ENCODE data around the gene PCSK7.
"Not testable (repeated sequence)": the region's sequence is repeated elsewhere in the genome, so short reads cannot be mapped to it uniquely, and the experiment has no call there.

PCSK7 gene

GRCh38 chr11:117212697-117213355, 19.0 kb downstream of the PCSK7 start:
- no peak for DNase-seq (ENCODE audit: extremely low read depth, low read depth)
- no peak for TF ChIP-seq CTCF (IDR thresholded peaks at IDR 0.05; ENCODE audit: low read depth, low read length)

- DNase-seq (ENCODE audit: extremely low read depth, low read depth) = no peak
- TF ChIP-seq CTCF (IDR thresholded peaks at IDR 0.05; ENCODE audit: low read depth, low read length) = no peak
Measured at GRCh38 chr11:117210620-117211019, 21.3 kb downstream of the PCSK7 start.

- DNase-seq (ENCODE audit: extremely low read depth, low read depth) = not testable (repeated sequence)
Measured at GRCh38 chr11:117209351-117210125, 22.3 kb downstream of the PCSK7 start.

- DNase-seq (ENCODE audit: extremely low read depth, low read depth) = not testable (repeated sequence)
Measured at GRCh38 chr11:117208710-117209109, 23.2 kb downstream of the PCSK7 start.

- not testable (repeated sequence) for DNase-seq (ENCODE audit: extremely low read depth, low read depth)
Measured at GRCh38 chr11:117207481-117207880, 24.4 kb downstream of the PCSK7 start.

GRCh38 chr11:117206859-117207258, 25.0 kb downstream of the PCSK7 start:
- not testable (repeated sequence) for DNase-seq (ENCODE audit: extremely low read depth, low read depth)

GRCh38 chr11:117206111-117206510, 25.8 kb downstream of the PCSK7 start:
- DNase-seq (ENCODE audit: extremely low read depth, low read depth) = not testable (repeated sequence)

GRCh38 chr11:117205211-117205818, 26.6 kb downstream of the PCSK7 start:
- TF ChIP-seq CTCF (IDR thresholded peaks at IDR 0.05; ENCODE audit: low read depth, low read length) = no peak
- no peak for DNase-seq (ENCODE audit: extremely low read depth, low read depth)

- TF ChIP-seq CTCF (IDR thresholded peaks at IDR 0.05; ENCODE audit: low read depth, low read length) = no peak
- no peak for DNase-seq (ENCODE audit: extremely low read depth, low read depth)
Measured at GRCh38 chr11:117204283-117205080, 27.4 kb downstream of the PCSK7 start.
